HepG2 (cell line): ENCODE results near the gene APOM. TPM values are rescaled to one million over a fixed set of nuclear protein-coding genes. Genes with fewer than 3 reads are reported as not detected.
A peak's percentile ranks its signal among the peaks of the same experiment; 100 is the strongest.

Experiments
- ARID5B ChIP-seq: IDR thresholded peaks from 2 replicates; pipeline ENCODE4 v1.4.0; 2020; ENCODE audit warnings: mild to moderate bottlenecking, missing genetic modification reagents
- BCL6 ChIP-seq: IDR thresholded peaks from 2 replicates; pipeline ENCODE4 v1.6.1; 2016; ENCODE audit warnings: missing genetic modification reagents, missing compliant biosample characterization
- CHD4 ChIP-seq: fragments of 200-600 bp; sonication (generic); IDR thresholded peaks from 2 replicates; pipeline ENCODE4 v1.7.0; 2017; ENCODE audit warnings: mild to moderate bottlenecking, low read length, borderline replicate concordance
- KLF13 ChIP-seq: sonication (generic); formaldehyde crosslinking; IDR thresholded peaks from 2 replicates; pipeline ENCODE4 v1.4.0; 2020; ENCODE audit warnings: mild to moderate bottlenecking, missing genetic modification reagents
- LCORL ChIP-seq, 2 experiments: fragments of 450-650 bp in 1 of 2; sonication (generic) in 1 of 2; formaldehyde crosslinking in 1 of 2; IDR thresholded peaks; 2 replicates each; pipeline versions ENCODE4 v1.5.0 to v1.6.1; 2017 to 2020; ENCODE audit warnings: antibody characterized with exemption in 1 of 2, missing genetic modification reagents in 1 of 2
- MBD4 ChIP-seq: IDR thresholded peaks from 2 replicates; pipeline ENCODE4 v1.6.1; 2012; ENCODE audit warnings: low read length, inconsistent platforms, borderline replicate concordance
- MYNN ChIP-seq: sonication (generic); formaldehyde crosslinking; IDR thresholded peaks from 2 replicates; pipeline ENCODE4 v1.4.0; 2020; ENCODE audit warnings: mild to moderate bottlenecking, low read depth, missing genetic modification reagents
- NFKBIZ ChIP-seq: IDR thresholded peaks from 2 replicates; pipeline ENCODE4 v1.6.1; 2018; ENCODE audit warnings: missing genetic modification reagents, missing compliant biosample characterization
- RAD21 ChIP-seq: fragments of 450-650 bp; formaldehyde crosslinking; IDR thresholded peaks from 2 replicates; pipeline ENCODE4 v1.5.0; 2020; ENCODE audit warnings: mild to moderate bottlenecking
- SAFB2 ChIP-seq: sonication (generic); formaldehyde crosslinking; IDR thresholded peaks from 2 replicates; pipeline ENCODE4 v1.5.1; 2020; ENCODE audit warnings: missing genetic modification reagents, low read depth, mild to moderate bottlenecking, borderline replicate concordance
- STAT6 ChIP-seq: sonication (generic); formaldehyde crosslinking; IDR thresholded peaks from 2 replicates; pipeline ENCODE4 v1.4.0; 2020; ENCODE audit warnings: missing genetic modification reagents, mild to moderate bottlenecking, borderline replicate concordance
- TGIF2 ChIP-seq: IDR thresholded peaks from 2 replicates; pipeline ENCODE4 v1.6.1; 2016; ENCODE audit warnings: control low read depth, missing compliant biosample characterization
- WIZ ChIP-seq: sonication (generic); formaldehyde crosslinking; IDR thresholded peaks from 2 replicates; pipeline ENCODE4 v1.5.1; 2020; ENCODE audit warnings: mild to moderate bottlenecking, missing genetic modification reagents
- ZBTB25 ChIP-seq: IDR thresholded peaks from 2 replicates; pipeline ENCODE4 v1.6.1; 2018; ENCODE audit warnings: missing genetic modification reagents
- ZNF354B ChIP-seq: sonication (generic); formaldehyde crosslinking; IDR thresholded peaks from 2 replicates; pipeline ENCODE4 v1.8.0; 2022; ENCODE audit warnings: mild to moderate bottlenecking, missing genetic modification reagents
- ZNF362 ChIP-seq: sonication (generic); formaldehyde crosslinking; IDR thresholded peaks from 2 replicates; pipeline ENCODE4 v1.4.0; 2020; ENCODE audit warnings: missing genetic modification reagents, mild to moderate bottlenecking, borderline replicate concordance
- ZNF616 ChIP-seq: sonication (generic); formaldehyde crosslinking; IDR thresholded peaks from 2 replicates; pipeline ENCODE4 v1.5.0; 2020; ENCODE audit warnings: low read depth, mild to moderate bottlenecking, missing genetic modification reagents
- ZNF619 ChIP-seq: sonication (generic); formaldehyde crosslinking; IDR thresholded peaks from 2 replicates; pipeline ENCODE4 v1.4.0; 2020; ENCODE audit warnings: mild to moderate bottlenecking, missing genetic modification reagents
- ZNF660 ChIP-seq: sonication (generic); formaldehyde crosslinking; IDR thresholded peaks from 2 replicates; pipeline ENCODE4 v1.5.1; 2020; ENCODE audit warnings: mild to moderate bottlenecking, low read depth, missing genetic modification reagents, borderline replicate concordance
- ZNF746 ChIP-seq: sonication (generic); formaldehyde crosslinking; IDR thresholded peaks from 2 replicates; pipeline ENCODE4 v1.8.0; 2022; ENCODE audit warnings: mild to moderate bottlenecking, missing genetic modification reagents
- polyA plus RNA-seq, 8 experiments: library from polyadenylated mRNA; depleted of rRNA in 3 of 8; stranded (reverse) in 7 of 8; unstranded in 1 of 8; fragments of >200 nt; fragmentation: Illumina TruSeq in 4 of 8; extraction: Trizol in 4 of 8; gene quantifications; 2 replicates each; pipeline versions ENCODE4 v1.2.1 to v1.2.3, GENCODE V29; 2011 to 2016; ENCODE audit warnings: low read depth in 4 of 8, missing spikeins in 1 of 8, mixed read lengths in 1 of 8; ENCODE audit not compliant: insufficient read depth in 1 of 8
- total RNA-seq, 5 experiments: library from RNA; depleted of rRNA; stranded (reverse); fragments of >200 nt; fragmentation: Illumina TruSeq; extraction: Trizol; gene quantifications; 2 replicates each; pipeline ENCODE4 v1.2.3, GENCODE V29; 2016; ENCODE audit warnings: low read depth in 1 of 5

The APOM gene
- total and polyA plus RNA-seq, 2 of the 13 experiments (the other 11 are each of a cell fraction or from before 2014, with no cell fraction given): 98.2 to 1,140 TPM

- TF ChIP-seq MYNN: no peak; the same call in 1 of the 2 replicates
- no peak; the same call in 1 of the 2 replicates for TF ChIP-seq SAFB2
- TF ChIP-seq MBD4: no peak
- TF ChIP-seq ARID5B (CRISPR knock-in tag): peak; percentile 84
- TF ChIP-seq LCORL (IDR thresholded peaks at IDR 0.05): no peak
- TF ChIP-seq LCORL (CRISPR knock-in tag; IDR thresholded peaks at IDR 0.05): peak; percentile 76; the same call in 1 of the 2 replicates
- TF ChIP-seq WIZ (CRISPR knock-in tag): no peak
- TF ChIP-seq ZNF619 (CRISPR knock-in tag): no peak
- no peak for TF ChIP-seq ZNF354B
- no peak for TF ChIP-seq ZNF660 (CRISPR knock-in tag)
- TF ChIP-seq TGIF2 (CRISPR knock-in tag): no peak; the same call in none of the 2 replicates
- no peak for TF ChIP-seq KLF13
- peak; percentile 96 for TF ChIP-seq ZBTB25 (CRISPR knock-in tag)
- peak; percentile 72 for TF ChIP-seq BCL6 (CRISPR knock-in tag)
- TF ChIP-seq RAD21 (CRISPR knock-in tag): no peak
- no peak; the same call in 1 of the 2 replicates for TF ChIP-seq ZNF362 (CRISPR knock-in tag)
- no peak; the same call in 1 of the 2 replicates for TF ChIP-seq STAT6
- TF ChIP-seq ZNF616: no peak
- TF ChIP-seq NFKBIZ (CRISPR knock-in tag): 0 out of 2 replicates have a peak, but pooled peaks have one; percentile 66
- TF ChIP-seq ZNF746: peak; percentile 60; the same call in 1 of the 2 replicates
- no peak for TF ChIP-seq CHD4
Measured at GRCh38 chr6:31702819-31703716, 47.4 kb downstream of the APOM start, which contains the start of gene ABHD16A (continued).
